K562 (cell line): ENCODE data around the gene CCDC9B. TPM values are rescaled to one million over a fixed set of nuclear protein-coding genes. Genes with fewer than 3 reads are reported as not detected.

Source experiments
- ATF1 ChIP-seq, 2 experiments: fragments of 450-650 bp in 1 of 2; IDR thresholded peaks; 2 replicates each; pipeline ENCODE4 v1.6.1; 2016; ENCODE audit warnings: missing compliant biosample characterization in 1 of 2, missing genetic modification characterization in 1 of 2
- ATF7 ChIP-seq: fragments of 450-650 bp; IDR thresholded peaks from 2 replicates; pipeline ENCODE4 v1.7.1; 2014; ENCODE audit warnings: mild to moderate bottlenecking, moderate library complexity
- CBFA2T3 ChIP-seq: fragments of 450-650 bp; IDR thresholded peaks from 2 replicates; pipeline ENCODE4 v1.6.1; 2017
- CXXC5 ChIP-seq: fragments of 250-450 bp; sonication (Bioruptor Pico); IDR thresholded peaks from 2 replicates; pipeline ENCODE4 v1.8.0; 2022; ENCODE audit warnings: inconsistent platforms, mild to moderate bottlenecking, moderate library complexity
- ELF2 ChIP-seq: fragments of 250-450 bp; sonication (Bioruptor Pico); IDR thresholded peaks from 2 replicates; pipeline ENCODE4 v1.5.0; 2021; ENCODE audit warnings: mild to moderate bottlenecking
- GABPA ChIP-seq: fragments of 200-800 bp; sonication (Bioruptor generic); conservative IDR thresholded peaks from 2 replicates; pipeline ENCODE4 v1.6.1; 2016; ENCODE audit warnings: low read depth, missing genetic modification characterization, missing compliant biosample characterization
- HDAC1 ChIP-seq, 2 experiments: fragments of 450-650 bp; IDR thresholded peaks; 2 replicates each; pipeline ENCODE4 v1.6.1; 2016 to 2017; ENCODE audit warnings: inconsistent platforms in 1 of 2, mild to moderate bottlenecking in 1 of 2, moderate library complexity in 1 of 2
- JUND ChIP-seq, 2 experiments: IDR thresholded peaks; 2 replicates in 1 of 2; 3 replicates in 1 of 2; pipeline ENCODE4 v1.6.1; 2011; ENCODE audit warnings: borderline replicate concordance in 2 of 2, low read depth in 2 of 2, low read length in 2 of 2, improper control_type of control experiment in 1 of 2, missing biosample characterization in 1 of 2, missing genetic modification characterization in 1 of 2, missing genetic modification reagents in 1 of 2
- L3MBTL2 ChIP-seq: fragments of 450-650 bp; IDR thresholded peaks from 2 replicates; pipeline ENCODE4 v1.6.1; 2016; ENCODE audit warnings: mild to moderate bottlenecking, moderate library complexity
- NFYB ChIP-seq: IDR thresholded peaks from 2 replicates; pipeline ENCODE4 v1.6.1; 2011; ENCODE audit warnings: mild to moderate bottlenecking, moderate library complexity; ENCODE audit not compliant: insufficient read length; ENCODE audit errors: extremely low read depth
- SMAD1 ChIP-seq: fragments of 150-350 bp; IDR thresholded peaks from 2 replicates; pipeline ENCODE4 v1.6.1; 2014; ENCODE audit warnings: low read length, low read depth; ENCODE audit not compliant: partially characterized antibody
- SMARCA4 ChIP-seq: fragments of 450-650 bp; IDR thresholded peaks from 2 replicates; pipeline ENCODE4 v1.6.1; 2016
- TAL1 ChIP-seq: fragments of 450-650 bp; IDR thresholded peaks from 2 replicates; pipeline ENCODE4 v1.6.1; 2016; ENCODE audit warnings: mild to moderate bottlenecking
- ZFX ChIP-seq: sonication (generic); formaldehyde crosslinking; IDR thresholded peaks from 2 replicates; pipeline ENCODE4 v1.8.0; 2022; ENCODE audit warnings: mild to moderate bottlenecking, missing genetic modification reagents, moderate library complexity
- ZSCAN32 ChIP-seq: fragments of 450-650 bp; formaldehyde crosslinking; IDR thresholded peaks from 2 replicates; pipeline ENCODE4 v1.4.0; 2020; ENCODE audit warnings: mild to moderate bottlenecking, moderate library complexity
- polyA plus RNA-seq, 8 experiments: library from polyadenylated mRNA; depleted of rRNA in 4 of 8; stranded (reverse) in 5 of 8; unstranded in 3 of 8; fragments of >200 nt; fragmentation: Nextera tagmentation in 2 of 8; fragmentation: Illumina TruSeq in 1 of 8; extraction: Ambion mirVana in 2 of 8; extraction: Trizol in 1 of 8; gene quantifications; 2 replicates each; pipeline versions ENCODE4 v1.2.1 to v1.2.3, GENCODE V29; 2011 to 2014; ENCODE audit warnings: inconsistent platforms in 1 of 8, missing spikeins in 1 of 8
- total RNA-seq, 7 experiments: library from RNA; depleted of rRNA in 6 of 7; stranded (reverse); fragments of >200 nt in 6 of 7; fragmentation: Illumina TruSeq in 2 of 7; extraction: Trizol in 2 of 7; gene quantifications; 2 replicates each; pipeline versions ENCODE4 v1.2.1 to v1.2.3, GENCODE V29; 2011 to 2021; ENCODE audit warnings: low replicate concordance in 1 of 7
- TF ChIP-seq, protein P1 (sequence below): fragments of 450-650 bp; IDR thresholded peaks from 2 replicates; pipeline ENCODE4 v1.6.1; 2016; ENCODE audit warnings: mild to moderate bottlenecking, moderate library complexity
- TF ChIP-seq, protein P2 (sequence below): fragments of 250-450 bp; sonication (Bioruptor Pico); IDR thresholded peaks from 2 replicates; pipeline ENCODE4 v1.6.1; 2021; ENCODE audit warnings: mild to moderate bottlenecking

Gene CCDC9B
- total and polyA plus RNA-seq, 9 of the 15 experiments (the other 6 are each of a cell fraction or from before 2014, with no cell fraction given): 0.01 to 0.47 (median 0.15) TPM; not detected in 1

DNA sequence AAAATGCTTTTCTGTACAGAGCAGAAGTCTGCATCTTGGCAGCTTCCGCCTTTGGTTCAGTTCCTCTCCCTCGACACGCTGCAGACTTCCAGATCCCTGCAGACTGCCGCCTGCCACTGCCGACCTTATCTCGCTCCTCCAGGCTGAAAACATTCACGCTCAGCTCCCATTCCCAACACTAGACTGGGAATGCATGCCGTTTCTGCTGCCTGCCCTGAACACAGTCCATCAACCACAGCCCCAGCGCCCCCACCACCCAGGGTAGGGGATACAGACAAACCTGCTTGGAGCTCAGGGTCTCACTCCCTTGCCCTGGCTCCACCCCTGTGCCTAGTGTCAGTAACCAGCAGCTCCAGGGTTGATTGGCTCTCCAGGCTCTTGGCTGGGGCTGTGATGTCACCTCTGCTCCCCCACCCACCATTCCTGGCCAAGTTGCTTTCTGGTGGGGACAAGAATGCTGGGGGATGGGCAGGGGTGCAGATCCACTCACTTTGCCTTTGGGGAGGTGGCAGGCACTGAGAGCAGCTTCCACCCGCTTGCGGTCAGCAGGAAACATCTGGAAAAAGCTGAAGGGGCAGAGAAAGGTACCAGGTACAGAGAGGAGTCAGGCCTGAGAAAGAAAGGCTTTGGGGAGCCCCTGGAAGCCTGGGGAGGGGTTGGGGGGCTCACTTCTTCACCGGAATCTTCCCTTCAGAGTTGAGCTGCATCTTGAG lies 39.1 kb downstream of the CCDC9B start (continued):
- TF ChIP-seq, protein P1, sequence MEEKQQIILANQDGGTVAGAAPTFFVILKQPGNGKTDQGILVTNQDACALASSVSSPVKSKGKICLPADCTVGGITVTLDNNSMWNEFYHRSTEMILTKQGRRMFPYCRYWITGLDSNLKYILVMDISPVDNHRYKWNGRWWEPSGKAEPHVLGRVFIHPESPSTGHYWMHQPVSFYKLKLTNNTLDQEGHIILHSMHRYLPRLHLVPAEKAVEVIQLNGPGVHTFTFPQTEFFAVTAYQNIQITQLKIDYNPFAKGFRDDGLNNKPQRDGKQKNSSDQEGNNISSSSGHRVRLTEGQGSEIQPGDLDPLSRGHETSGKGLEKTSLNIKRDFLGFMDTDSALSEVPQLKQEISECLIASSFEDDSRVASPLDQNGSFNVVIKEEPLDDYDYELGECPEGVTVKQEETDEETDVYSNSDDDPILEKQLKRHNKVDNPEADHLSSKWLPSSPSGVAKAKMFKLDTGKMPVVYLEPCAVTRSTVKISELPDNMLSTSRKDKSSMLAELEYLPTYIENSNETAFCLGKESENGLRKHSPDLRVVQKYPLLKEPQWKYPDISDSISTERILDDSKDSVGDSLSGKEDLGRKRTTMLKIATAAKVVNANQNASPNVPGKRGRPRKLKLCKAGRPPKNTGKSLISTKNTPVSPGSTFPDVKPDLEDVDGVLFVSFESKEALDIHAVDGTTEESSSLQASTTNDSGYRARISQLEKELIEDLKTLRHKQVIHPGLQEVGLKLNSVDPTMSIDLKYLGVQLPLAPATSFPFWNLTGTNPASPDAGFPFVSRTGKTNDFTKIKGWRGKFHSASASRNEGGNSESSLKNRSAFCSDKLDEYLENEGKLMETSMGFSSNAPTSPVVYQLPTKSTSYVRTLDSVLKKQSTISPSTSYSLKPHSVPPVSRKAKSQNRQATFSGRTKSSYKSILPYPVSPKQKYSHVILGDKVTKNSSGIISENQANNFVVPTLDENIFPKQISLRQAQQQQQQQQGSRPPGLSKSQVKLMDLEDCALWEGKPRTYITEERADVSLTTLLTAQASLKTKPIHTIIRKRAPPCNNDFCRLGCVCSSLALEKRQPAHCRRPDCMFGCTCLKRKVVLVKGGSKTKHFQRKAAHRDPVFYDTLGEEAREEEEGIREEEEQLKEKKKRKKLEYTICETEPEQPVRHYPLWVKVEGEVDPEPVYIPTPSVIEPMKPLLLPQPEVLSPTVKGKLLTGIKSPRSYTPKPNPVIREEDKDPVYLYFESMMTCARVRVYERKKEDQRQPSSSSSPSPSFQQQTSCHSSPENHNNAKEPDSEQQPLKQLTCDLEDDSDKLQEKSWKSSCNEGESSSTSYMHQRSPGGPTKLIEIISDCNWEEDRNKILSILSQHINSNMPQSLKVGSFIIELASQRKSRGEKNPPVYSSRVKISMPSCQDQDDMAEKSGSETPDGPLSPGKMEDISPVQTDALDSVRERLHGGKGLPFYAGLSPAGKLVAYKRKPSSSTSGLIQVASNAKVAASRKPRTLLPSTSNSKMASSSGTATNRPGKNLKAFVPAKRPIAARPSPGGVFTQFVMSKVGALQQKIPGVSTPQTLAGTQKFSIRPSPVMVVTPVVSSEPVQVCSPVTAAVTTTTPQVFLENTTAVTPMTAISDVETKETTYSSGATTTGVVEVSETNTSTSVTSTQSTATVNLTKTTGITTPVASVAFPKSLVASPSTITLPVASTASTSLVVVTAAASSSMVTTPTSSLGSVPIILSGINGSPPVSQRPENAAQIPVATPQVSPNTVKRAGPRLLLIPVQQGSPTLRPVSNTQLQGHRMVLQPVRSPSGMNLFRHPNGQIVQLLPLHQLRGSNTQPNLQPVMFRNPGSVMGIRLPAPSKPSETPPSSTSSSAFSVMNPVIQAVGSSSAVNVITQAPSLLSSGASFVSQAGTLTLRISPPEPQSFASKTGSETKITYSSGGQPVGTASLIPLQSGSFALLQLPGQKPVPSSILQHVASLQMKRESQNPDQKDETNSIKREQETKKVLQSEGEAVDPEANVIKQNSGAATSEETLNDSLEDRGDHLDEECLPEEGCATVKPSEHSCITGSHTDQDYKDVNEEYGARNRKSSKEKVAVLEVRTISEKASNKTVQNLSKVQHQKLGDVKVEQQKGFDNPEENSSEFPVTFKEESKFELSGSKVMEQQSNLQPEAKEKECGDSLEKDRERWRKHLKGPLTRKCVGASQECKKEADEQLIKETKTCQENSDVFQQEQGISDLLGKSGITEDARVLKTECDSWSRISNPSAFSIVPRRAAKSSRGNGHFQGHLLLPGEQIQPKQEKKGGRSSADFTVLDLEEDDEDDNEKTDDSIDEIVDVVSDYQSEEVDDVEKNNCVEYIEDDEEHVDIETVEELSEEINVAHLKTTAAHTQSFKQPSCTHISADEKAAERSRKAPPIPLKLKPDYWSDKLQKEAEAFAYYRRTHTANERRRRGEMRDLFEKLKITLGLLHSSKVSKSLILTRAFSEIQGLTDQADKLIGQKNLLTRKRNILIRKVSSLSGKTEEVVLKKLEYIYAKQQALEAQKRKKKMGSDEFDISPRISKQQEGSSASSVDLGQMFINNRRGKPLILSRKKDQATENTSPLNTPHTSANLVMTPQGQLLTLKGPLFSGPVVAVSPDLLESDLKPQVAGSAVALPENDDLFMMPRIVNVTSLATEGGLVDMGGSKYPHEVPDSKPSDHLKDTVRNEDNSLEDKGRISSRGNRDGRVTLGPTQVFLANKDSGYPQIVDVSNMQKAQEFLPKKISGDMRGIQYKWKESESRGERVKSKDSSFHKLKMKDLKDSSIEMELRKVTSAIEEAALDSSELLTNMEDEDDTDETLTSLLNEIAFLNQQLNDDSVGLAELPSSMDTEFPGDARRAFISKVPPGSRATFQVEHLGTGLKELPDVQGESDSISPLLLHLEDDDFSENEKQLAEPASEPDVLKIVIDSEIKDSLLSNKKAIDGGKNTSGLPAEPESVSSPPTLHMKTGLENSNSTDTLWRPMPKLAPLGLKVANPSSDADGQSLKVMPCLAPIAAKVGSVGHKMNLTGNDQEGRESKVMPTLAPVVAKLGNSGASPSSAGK: peak; percentile 41; the same call in 1 of the 2 replicates
- TF ChIP-seq SMARCA4 (peak; percentile 44; the same call in 1 of the 2 replicates), NFYB (no peak), L3MBTL2 (peak; percentile 62), ELF2 (CRISPR knock-in tag) (no peak), ATF7 (peak; percentile 47; the same call in 1 of the 2 replicates), JUND (IDR thresholded peaks at IDR 0.05; ENCODE audit: borderline replicate concordance, low read depth, low read length) (no peak), JUND (tag; IDR thresholded peaks at IDR 0.05; ENCODE audit: borderline replicate concordance, low read depth, low read length) (peak; percentile 23; the same call in 1 of the 3 replicates), GABPA (no peak), ZSCAN32 (CRISPR knock-in tag) (no peak), ZFX (CRISPR knock-in tag) (no peak), HDAC1 (IDR thresholded peaks at IDR 0.05) (peak in 1 of 2 experiments; percentile 61; a peak in 1 of 4 replicates), CXXC5 (peak; percentile 51), ATF1 (CRISPR knock-in tag; IDR thresholded peaks at IDR 0.05) (no peak), ATF1 (tag; IDR thresholded peaks at IDR 0.05) (peak; percentile 40; the same call in 1 of the 2 replicates), CBFA2T3 (peak; percentile 55), TAL1 (peak; percentile 39; the same call in 1 of the 2 replicates), SMAD1 (no peak)
- TF ChIP-seq, protein P2, sequence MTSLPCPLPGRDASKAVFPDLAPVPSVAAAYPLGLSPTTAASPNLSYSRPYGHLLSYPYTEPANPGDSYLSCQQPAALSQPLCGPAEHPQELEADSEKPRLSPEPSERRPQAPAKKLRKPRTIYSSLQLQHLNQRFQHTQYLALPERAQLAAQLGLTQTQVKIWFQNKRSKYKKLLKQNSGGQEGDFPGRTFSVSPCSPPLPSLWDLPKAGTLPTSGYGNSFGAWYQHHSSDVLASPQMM (CRISPR knock-in tag): no peak
